HG03025 (cell line): ENCODE measurements around the gene SLC25A26.

Source experiments
- ATAC-seq: cut with Tn5 transposase; IDR thresholded peaks from one replicate; pipeline ENCODE4 v1.9.1; 2021; ENCODE audit warnings: mild to moderate bottlenecking, moderate library complexity; ENCODE audit not compliant: unreplicated experiment, low FRiP score

The SLC25A26 gene

DNA sequence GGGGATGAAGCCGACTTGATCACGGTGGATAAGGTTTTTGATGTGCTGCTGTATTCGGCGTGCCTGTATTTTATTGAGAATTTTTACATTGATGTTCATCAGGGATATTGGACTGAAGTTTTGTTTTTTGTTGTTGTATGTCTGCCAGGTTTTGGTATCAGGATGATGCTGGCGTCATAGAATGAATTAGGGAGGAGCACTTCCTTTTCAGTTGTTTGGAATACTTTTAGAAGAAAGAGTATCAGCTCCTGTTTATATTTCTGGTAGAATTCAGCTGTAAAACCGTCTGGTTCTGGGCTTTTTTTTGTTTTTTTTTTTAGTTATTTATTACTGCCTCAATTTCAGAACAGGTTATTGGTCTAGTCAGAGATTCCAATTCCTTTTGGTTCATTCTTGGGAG lies 93.7 kb downstream of the SLC25A26 start:
- ATAC-seq: no peak

DNA sequence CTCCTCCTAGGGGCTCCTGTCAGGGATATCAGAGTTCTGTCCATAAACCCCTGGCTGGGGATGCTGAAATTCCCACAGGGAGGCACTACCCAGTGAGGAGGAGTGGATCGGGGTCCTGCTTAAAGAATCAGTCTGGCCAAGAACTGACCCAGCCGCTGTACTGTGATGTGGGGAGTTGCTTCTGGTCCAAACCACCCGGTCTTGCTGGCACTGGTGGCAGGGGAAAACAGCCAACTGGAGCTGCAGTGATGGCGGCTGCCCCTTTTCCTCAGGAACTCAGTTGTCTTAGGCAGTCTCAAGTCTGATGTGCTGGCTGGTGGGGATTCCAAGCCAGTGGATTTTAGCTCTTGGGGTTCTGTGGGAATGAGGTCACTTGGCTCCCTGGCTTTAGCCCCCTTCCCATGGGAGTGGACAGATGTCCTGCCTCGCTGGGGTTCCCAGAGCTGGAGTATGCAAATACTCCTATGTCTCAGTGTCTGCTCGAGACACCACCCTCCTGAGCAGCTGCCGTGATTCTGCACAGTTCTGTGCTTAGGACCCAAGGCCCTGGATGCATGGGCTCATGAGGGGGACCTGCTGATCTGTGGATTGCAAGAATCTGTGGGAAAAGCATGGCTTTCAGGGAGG lies 97.1 kb downstream of the SLC25A26 start:
- no peak for ATAC-seq

DNA sequence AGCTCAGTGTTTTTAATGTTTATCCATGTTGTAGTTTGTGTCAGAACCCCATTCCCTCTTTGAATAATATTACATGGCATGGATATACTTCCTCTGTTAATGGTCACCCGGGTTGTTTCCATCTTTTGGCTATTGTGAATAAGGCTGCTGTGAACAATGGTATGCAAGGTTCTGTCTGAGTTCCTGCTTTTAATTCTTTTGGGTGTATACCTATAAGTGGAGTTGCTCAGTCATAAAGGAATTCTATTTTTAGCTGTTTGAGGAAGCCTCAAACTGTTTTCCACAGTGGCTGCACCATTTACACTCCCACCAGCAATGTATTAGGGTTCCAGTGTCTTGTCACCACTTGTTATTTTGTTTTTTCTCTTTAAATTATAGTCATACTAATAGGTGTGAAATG lies 99.6 kb downstream of the SLC25A26 start:
- no peak for ATAC-seq

- no peak for ATAC-seq
Observed at GRCh38 chr3:66322436-66322835, 101.6 kb downstream of the SLC25A26 start.

DNA sequence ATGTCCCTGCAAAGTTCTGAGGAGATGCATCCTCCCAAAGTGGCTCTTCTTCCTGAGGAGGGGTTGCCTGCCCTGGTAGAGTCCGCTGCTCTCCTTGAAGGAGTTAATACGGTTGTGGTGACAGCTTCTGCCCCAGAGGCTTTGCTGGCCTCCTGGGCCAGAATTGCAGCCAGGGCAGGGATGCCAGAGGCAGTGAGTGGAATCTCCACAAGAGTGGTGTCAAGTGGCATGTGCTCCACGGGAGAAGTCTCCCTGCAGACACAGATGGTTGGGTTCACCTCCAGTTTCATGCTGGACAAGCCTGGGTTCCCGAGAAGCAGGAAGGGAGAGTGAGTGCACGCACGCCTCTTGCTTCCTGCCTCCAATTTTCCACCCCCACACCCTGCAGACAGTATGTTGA lies 105.5 kb downstream of the SLC25A26 start:
- ATAC-seq: no peak

DNA sequence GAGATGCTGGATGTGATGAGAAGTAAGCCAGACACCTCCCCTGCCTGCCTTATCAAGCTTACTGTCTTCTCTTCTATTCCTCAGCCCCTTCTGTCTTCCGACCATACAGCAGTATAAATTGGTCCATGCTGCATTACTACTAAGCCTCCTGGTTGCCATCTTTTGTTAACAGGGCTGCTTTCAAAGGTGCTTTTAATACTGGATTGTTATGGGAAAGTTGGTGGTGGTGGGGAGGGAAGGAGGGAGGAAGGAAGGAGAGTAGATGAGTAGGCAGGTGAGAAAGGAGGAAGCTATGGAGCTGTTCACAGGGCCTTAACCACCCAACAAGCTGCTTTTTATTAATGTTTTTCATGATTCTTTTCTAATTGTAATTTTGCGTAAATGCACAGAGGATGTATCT lies 114.9 kb downstream of the SLC25A26 start:
- no peak for ATAC-seq

DNA sequence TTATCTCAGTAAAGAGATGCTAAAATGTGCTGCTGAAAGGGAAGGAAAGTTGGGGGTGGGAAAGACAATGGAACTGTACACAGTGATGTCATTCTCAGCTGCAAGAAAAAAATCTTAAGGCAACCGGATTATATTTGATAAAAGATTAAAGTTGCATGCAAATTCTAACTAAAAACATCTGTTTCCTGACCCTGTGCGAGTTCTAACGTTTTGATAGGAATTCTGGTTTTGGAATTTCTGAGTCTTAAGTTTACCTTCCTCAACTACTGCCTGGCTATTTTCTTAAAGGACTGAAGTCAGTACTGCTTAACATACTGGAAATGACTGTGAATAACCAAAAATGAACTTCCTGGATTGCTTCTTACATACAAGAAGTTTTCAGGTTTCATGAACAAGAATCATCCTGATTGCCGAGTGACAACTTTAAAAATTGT lies 115.5 kb downstream of the SLC25A26 start:
- ATAC-seq: no peak

DNA sequence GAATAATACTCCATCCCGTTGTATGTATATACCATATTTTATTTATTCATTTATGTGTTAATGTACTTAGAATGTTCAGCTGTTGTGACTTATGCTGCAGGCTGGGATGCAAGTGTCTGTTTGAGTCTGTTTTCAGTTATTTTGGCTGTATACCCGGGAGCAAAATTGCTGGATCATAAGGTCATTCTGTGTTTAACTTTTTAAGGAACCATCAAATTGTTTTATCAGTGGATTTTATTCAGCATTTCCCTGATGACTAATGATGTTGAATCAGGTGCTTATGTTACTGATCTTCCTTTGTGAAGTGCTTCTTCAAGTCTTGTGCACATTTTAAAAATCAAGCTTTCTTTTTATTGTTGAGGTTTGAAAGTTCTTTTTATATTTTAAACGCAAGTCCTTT lies 118.1 kb downstream of the SLC25A26 start:
- ATAC-seq: no peak

DNA sequence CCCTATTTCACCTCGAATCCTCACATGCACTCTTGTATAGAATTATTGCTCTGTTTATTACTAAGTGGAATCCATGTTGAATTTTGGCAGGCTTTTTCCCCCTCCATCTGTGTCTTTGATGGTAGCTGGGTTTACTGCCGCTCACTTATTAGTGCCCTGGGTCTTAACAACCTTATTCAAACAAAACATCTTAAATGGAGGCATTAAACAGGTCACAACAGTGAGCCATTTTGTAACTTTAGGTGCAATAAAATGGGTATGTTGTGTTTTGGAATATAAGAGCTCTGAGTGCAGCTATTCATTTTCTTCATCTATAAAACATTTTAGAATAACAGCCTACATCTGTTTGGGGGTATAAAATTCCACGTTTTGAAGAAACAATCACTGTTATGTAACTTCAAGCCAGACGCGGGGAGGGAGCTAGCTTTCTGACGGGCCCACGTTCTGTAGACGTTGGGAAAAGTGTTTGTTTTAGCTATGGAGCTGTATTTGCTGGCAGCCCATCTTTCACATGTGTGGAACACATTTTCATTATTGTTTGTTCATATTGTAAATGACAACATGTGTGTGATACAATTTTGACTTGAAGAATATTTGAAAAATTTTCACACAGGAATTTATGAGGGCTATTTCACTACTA lies 122.0 kb downstream of the SLC25A26 start:
- no peak for ATAC-seq

DNA sequence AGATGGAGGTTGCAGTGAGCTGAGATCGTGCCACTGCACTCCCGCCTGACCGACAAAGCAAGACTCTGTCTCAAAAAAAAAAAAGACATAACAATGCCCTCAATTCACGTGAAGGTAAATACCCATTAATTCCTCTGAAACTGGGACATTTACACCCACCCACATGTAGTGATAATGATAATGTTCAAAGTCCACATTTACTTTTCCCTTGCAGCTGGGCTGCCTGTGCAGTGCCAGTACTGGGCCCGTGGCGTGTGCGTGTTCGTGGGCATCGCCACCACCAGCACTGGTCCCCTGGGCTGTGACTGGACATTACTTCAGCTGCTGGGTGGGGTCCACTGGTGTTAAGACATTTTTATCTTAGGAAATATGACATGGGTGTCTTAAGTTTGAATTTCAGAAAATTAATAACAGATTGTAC lies 123.6 kb downstream of the SLC25A26 start:
- no peak for ATAC-seq

- no peak for ATAC-seq
Observed at GRCh38 chr3:66344848-66345578, 124.2 kb downstream of the SLC25A26 start.

- no peak for ATAC-seq
Observed at GRCh38 chr3:66348704-66349103, 127.9 kb downstream of the SLC25A26 start.

- ATAC-seq: no peak
Observed at GRCh38 chr3:66350601-66351000, 129.8 kb downstream of the SLC25A26 start.

GRCh38 chr3:66353039-66353438 lies 132.2 kb downstream of the SLC25A26 start:
- no peak for ATAC-seq

- ATAC-seq: no peak
Observed at GRCh38 chr3:66353530-66353929, 132.7 kb downstream of the SLC25A26 start.

DNA sequence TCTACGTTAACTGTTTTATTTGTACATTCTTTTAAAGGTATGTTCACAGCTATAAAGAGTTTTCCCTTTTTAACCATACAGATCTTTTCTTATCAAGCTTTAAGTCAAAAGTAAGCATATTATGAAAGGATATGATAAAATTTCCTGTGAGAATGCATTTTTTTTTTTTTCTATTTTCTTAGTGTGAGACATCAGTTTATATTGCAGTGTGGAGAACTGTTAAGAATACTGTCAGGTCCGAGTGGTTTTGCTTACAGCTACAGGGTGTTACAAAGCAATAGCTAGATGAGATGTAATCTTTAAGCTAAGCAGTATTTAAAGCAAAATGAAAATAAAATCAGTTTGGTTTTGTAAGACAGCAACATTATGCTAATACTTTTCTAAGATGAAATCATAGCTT lies 133.2 kb downstream of the SLC25A26 start:
- ATAC-seq: no peak

- no peak for ATAC-seq
Observed at GRCh38 chr3:66355394-66355793, 134.6 kb downstream of the SLC25A26 start.

DNA sequence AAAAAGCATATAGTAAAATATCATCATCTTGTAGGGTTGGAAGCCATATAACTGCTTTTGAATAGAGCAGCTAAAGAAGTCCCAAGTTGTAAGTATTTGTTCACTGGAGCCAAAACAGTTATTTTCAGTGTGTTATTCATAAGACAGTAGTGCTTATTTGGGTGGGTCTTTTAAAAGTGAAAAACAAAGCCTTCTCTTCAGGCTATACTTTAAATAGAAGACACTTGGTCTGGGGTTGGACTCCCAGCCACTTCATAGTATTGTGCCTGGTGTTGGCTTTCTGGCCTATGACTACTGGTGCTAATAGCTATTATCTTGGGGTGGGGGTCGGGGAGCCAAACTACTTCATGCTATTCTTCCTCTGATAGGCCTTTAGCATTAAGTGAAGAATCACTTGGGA lies 135.2 kb downstream of the SLC25A26 start:
- ATAC-seq: no peak

GRCh38 chr3:66361356-66361755 lies 140.6 kb downstream of the SLC25A26 start:
- no peak for ATAC-seq

DNA sequence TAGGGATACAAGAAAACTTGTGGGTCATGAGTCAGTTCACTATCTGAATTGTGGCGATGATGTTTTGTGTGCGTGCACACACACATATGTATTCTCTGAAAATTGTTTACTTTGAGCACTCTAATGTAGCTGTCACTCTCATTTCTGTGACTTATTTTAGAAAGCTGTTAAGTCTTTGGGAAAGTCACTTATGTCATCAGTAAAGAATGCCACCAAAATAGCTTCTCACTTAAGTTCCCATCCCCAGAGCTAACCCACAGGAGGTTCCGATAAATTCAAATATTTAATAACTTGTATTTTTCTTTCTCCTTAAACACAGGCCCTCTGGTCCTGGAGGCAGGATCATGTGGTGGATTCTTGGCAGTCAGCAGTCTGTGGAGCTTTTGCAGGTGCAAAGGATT lies 141.7 kb downstream of the SLC25A26 start:
- no peak for ATAC-seq

DNA sequence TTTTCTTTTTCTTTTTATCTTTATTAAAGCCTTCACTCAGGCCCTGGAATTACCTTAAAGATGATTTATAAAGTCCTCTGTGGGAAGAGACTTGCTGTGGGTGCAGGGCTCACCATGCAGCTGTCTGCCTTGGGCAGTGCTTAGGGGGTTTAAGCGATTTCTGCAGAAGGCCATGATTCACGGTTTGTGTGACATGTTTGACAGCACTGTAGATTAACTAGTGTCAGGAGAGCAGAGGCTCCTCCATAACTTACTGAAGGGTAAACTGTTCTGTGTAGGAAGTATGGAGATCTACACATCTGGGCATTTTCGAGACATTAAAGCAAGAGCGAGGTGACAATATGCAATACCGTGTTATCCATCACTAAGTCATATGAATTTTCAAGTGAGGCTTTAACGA lies 142.3 kb downstream of the SLC25A26 start:
- ATAC-seq: no peak

DNA sequence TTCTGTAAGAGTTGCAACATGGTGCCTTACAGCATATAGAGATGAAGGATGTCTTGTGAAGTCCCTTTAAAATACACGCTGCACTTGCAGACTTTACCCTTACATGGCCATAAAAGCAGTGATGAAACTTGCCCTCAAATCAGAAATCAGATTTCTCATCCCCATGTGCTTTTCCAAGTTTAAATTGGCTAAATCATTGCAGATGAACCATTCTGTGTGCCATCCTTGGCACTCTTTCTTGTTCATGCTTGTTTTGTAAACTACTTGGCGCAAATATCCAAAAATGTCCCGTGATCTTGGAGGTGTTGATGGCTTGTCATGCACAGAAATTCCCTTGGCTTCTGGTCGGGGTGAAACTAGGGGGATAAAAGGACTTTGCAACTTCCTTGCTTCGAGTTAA lies 144.3 kb downstream of the SLC25A26 start:
- ATAC-seq: no peak
